ENCODE results near the gene GASK1A. TPM values are rescaled to one million over a fixed set of nuclear protein-coding genes. Genes with fewer than 3 reads are reported as not detected.

Gene GASK1A
- total and polyA plus RNA-seq, 10 of the 15 experiments (the other 5 are each of a cell fraction or from before 2014, with no cell fraction given), result 0.18 TPM; not detected in 9

- DNase-seq (ENCODE audit: low read depth, low spot score) (no peak), FAIRE-seq (no peak), ATAC-seq (no peak)
- H3K9me3 ChIP-seq (replicated peaks; ENCODE audit: control insufficient read depth, insufficient read depth, low read length), result no peaks in the 10 kb centered on the region
- BruUV-seq (replicated peaks), result no TSS peak
- intact Hi-C loops (cut with micrococcal nuclease; ENCODE audit: unreplicated experiment), result no loop called here
- no peaks in the 10 kb centered on the region for H3K79me2 ChIP-seq (ENCODE audit: control insufficient read depth, insufficient read depth, low read length)
- TF ChIP-seq FOXK2 (IDR thresholded peaks at IDR 0.05), result no peak
- no peak for TF ChIP-seq JUNB (IDR thresholded peaks at IDR 0.05)
- TF ChIP-seq CREM (IDR thresholded peaks at IDR 0.05; ENCODE audit: low read depth), result no peak
- TF ChIP-seq FOXM1 (IDR thresholded peaks at IDR 0.05; ENCODE audit: low read depth, low read length), result no peak
- TF ChIP-seq USF2 (IDR thresholded peaks at IDR 0.05; ENCODE audit: borderline replicate concordance, low read depth, low read length), result no peak
- no peak for TF ChIP-seq NFYB (IDR thresholded peaks at IDR 0.05; ENCODE audit: insufficient read depth, low read depth, low read length)
- no peak for TF ChIP-seq SIX5 (IDR thresholded peaks at IDR 0.05; ENCODE audit: low read depth, low read length, severe bottlenecking)
- no peak for TF ChIP-seq NFYA (IDR thresholded peaks at IDR 0.05; ENCODE audit: borderline replicate concordance, low read depth, low read length)
- no peak for TF ChIP-seq ZBTB40 (IDR thresholded peaks at IDR 0.05; ENCODE audit: borderline replicate concordance)
- no peak for TF ChIP-seq CHD2 (IDR thresholded peaks at IDR 0.05; ENCODE audit: borderline replicate concordance, low read depth, low read length)
- no peak for TF ChIP-seq ZNF687 (IDR thresholded peaks at IDR 0.05)
- no peak for TF ChIP-seq CHD1 (IDR thresholded peaks at IDR 0.05; ENCODE audit: low read depth, low read length)
- no peak for TF ChIP-seq YY1 (IDR thresholded peaks at IDR 0.05; ENCODE audit: low read depth, low read length)
- TF ChIP-seq TCF7 (IDR thresholded peaks at IDR 0.05; ENCODE audit: borderline replicate concordance), result no peak
- RAD21 ChIA-PET (ENCODE audit: unreplicated experiment), result no interaction called here
- peaks cover 5 to 10% of the 10 kb centered on the region in 2 experiments; a peak in 3 of 4 replicates for H3K27me3 ChIP-seq (replicated peaks in 1 of 2; ENCODE audit: control insufficient read depth in 2 of 2, insufficient read depth in 2 of 2, low read length in 1 of 2)
- CTCF ChIA-PET, result interaction anchor here (1.0 to 3.4 kb wide), 3 partner anchors 15 to 198 kb away, joined by 3 to 12 read pairs (median 3); no protein-coding TSS in a partner anchor
- POLR2A ChIA-PET, result no interaction called here
- no peak overlapping the region for H3K27ac ChIP-seq (ENCODE audit: control insufficient read depth, insufficient read depth)
- in situ Hi-C loops (cut with MboI), result no loop called here
- no peak overlapping the region for H3K9ac ChIP-seq (ENCODE audit: control insufficient read depth, insufficient read depth, low read length)
- no peak overlapping the region for H3K4me2 ChIP-seq (ENCODE audit: control insufficient read depth, insufficient read depth)
- H3K36me3 ChIP-seq (ENCODE audit: control insufficient read depth in 2 of 2, insufficient read depth in 2 of 2, low read length in 1 of 2), result no peaks in the 10 kb centered on the region
- SMC1A ChIA-PET (ENCODE audit: uncharacterized antibody, unreplicated experiment), result interaction anchor here (3.1 kb wide), 1 partner anchor 18 kb away, joined by 13 read pairs; no protein-coding TSS in a partner anchor
- H4K20me1 ChIP-seq (ENCODE audit: control insufficient read depth, insufficient read depth), result no peaks in the 10 kb centered on the region
- no peak overlapping the region for H2AFZ ChIP-seq (ENCODE audit: control insufficient read depth, low read depth, low read length)
- WGBS (ENCODE audit: insufficient coverage, insufficient replicate concordance, low lambda C conversion rate, missing lambda C conversion rate), result 65% methylated on average over 12 of the region's 12 CpGs
- no peaks in the 10 kb centered on the region for H3K4me1 ChIP-seq (ENCODE audit: control insufficient read depth, insufficient read depth, low read length)
- no peak overlapping the region for H3K4me3 ChIP-seq
Observed at GRCh38 chr3:42980209-42980608, 1.1 kb downstream of the GASK1A start.

Data from GM12878 (cell line).